Neural progenitor cell (in vitro differentiated cells): ENCODE data around the gene ACY1. TPM values are rescaled to one million over a fixed set of nuclear protein-coding genes. Genes with fewer than 3 reads are reported as not detected.

Experiments used
- DNase-seq: peaks from one replicate; pipeline ENCODE4 v3.0.0-alpha.2; 2016; ENCODE audit warnings: low spot score
- H2AFZ ChIP-seq: fragments of 200-600 bp; sonication (generic); replicated peaks from 2 replicates; pipeline ENCODE4 v1.6.1; 2016; ENCODE audit warnings: antibody characterized with exemption
- H3F3A ChIP-seq: fragments of 200-600 bp; sonication (generic); 2 replicates; pipeline ENCODE4 v1.6.1; 2016; ENCODE audit warnings: antibody characterized with exemption, low read depth
- H3K27ac ChIP-seq: fragments of 200-600 bp; sonication (generic); 2 replicates; pipeline ENCODE4 v1.5.1; 2016; ENCODE audit warnings: mild to moderate bottlenecking
- H3K27me3 ChIP-seq: fragments of 200-600 bp; sonication (generic); 2 replicates; pipeline ENCODE4 v1.6.1; 2016; ENCODE audit warnings: mild to moderate bottlenecking, moderate library complexity
- H3K36me3 ChIP-seq: fragments of 200-600 bp; sonication (generic); 2 replicates; pipeline ENCODE4 v1.5.1; 2016
- H3K4me1 ChIP-seq: fragments of 200-600 bp; sonication (generic); 2 replicates; pipeline ENCODE4 v1.6.1; 2016; ENCODE audit warnings: mixed run types
- H3K4me2 ChIP-seq: fragments of 200-600 bp; sonication (generic); 2 replicates; pipeline ENCODE4 v1.6.1; 2016
- H3K4me3 ChIP-seq: fragments of 200-600 bp; sonication (generic); 2 replicates; pipeline ENCODE4 v1.5.1; 2016
- H3K79me2 ChIP-seq: fragments of 200-600 bp; sonication (generic); 2 replicates; pipeline ENCODE4 v1.6.1; 2016; ENCODE audit warnings: low read depth
- H3K9ac ChIP-seq: fragments of 200-600 bp; sonication (generic); 2 replicates; pipeline ENCODE4 v1.6.1; 2016
- H3K9me3 ChIP-seq: fragments of 200-600 bp; sonication (generic); 2 replicates; pipeline ENCODE4 v1.5.1; 2016; ENCODE audit warnings: low read depth
- H4K20me1 ChIP-seq: fragments of 200-600 bp; sonication (generic); 2 replicates; pipeline ENCODE4 v1.6.1; 2016; ENCODE audit warnings: low read depth
- H3K27ac Mint-ChIP-seq: 3 replicates; pipeline ENCODE4 v1.8.0; 2021; ENCODE audit warnings: mixed read lengths
- H3K27me3 Mint-ChIP-seq: 2 replicates; pipeline ENCODE4 v1.8.0; 2022; ENCODE audit warnings: low read depth, mild to moderate bottlenecking, inconsistent platforms, moderate library complexity, mixed read lengths; ENCODE audit not compliant: insufficient read depth
- H3K36me3 Mint-ChIP-seq: 3 replicates; pipeline ENCODE4 v1.8.0; 2021; ENCODE audit warnings: mixed read lengths
- H3K4me1 Mint-ChIP-seq: 3 replicates; pipeline ENCODE4 v1.8.0; 2021; ENCODE audit warnings: mixed read lengths
- H3K4me3 Mint-ChIP-seq: 3 replicates; pipeline ENCODE4 v1.8.0; 2021; ENCODE audit warnings: mild to moderate bottlenecking, moderate library complexity, mixed read lengths
- H3K9me3 Mint-ChIP-seq: 3 replicates; pipeline ENCODE4 v1.8.0; 2020; ENCODE audit warnings: mixed read lengths
- EZH2 ChIP-seq: fragments of 200-600 bp; sonication (generic); IDR thresholded peaks from 2 replicates; pipeline ENCODE4 v1.6.1; 2017; ENCODE audit warnings: antibody characterized with exemption, mild to moderate bottlenecking, moderate library complexity
- EZH2phosphoT487 ChIP-seq: fragments of 200-600 bp; sonication (generic); IDR thresholded peaks from 2 replicates; pipeline ENCODE4 v1.6.1; 2017; ENCODE audit warnings: antibody characterized with exemption
- total RNA-seq: library from RNA; depleted of rRNA; stranded (reverse); fragments of >200 nt; gene quantifications from 2 replicates; pipeline ENCODE4 v1.2.3, GENCODE V29; 2015; ENCODE audit warnings: low replicate concordance
- TF ChIP-seq, protein P1 (sequence below): fragments of 200-600 bp; sonication (generic); IDR thresholded peaks from 2 replicates; pipeline ENCODE4 v1.5.1; 2017; ENCODE audit warnings: antibody characterized with exemption, mild to moderate bottlenecking

ACY1 gene
- total RNA-seq, 1 donor from 2014 or later, result 17.3 TPM

GRCh38 chr3:51984269-51984647 is 923 bp downstream of the ACY1 start:
- peaks cover 16% of the 10 kb centered on the region for H3K4me1 ChIP-seq
- no peak for TF ChIP-seq EZH2phosphoT487
- TF ChIP-seq, protein P1, sequence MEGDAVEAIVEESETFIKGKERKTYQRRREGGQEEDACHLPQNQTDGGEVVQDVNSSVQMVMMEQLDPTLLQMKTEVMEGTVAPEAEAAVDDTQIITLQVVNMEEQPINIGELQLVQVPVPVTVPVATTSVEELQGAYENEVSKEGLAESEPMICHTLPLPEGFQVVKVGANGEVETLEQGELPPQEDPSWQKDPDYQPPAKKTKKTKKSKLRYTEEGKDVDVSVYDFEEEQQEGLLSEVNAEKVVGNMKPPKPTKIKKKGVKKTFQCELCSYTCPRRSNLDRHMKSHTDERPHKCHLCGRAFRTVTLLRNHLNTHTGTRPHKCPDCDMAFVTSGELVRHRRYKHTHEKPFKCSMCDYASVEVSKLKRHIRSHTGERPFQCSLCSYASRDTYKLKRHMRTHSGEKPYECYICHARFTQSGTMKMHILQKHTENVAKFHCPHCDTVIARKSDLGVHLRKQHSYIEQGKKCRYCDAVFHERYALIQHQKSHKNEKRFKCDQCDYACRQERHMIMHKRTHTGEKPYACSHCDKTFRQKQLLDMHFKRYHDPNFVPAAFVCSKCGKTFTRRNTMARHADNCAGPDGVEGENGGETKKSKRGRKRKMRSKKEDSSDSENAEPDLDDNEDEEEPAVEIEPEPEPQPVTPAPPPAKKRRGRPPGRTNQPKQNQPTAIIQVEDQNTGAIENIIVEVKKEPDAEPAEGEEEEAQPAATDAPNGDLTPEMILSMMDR, result no peak
- TF ChIP-seq EZH2, result no peak
- H2AFZ ChIP-seq, result no peak overlapping the region
- H3K27me3 ChIP-seq, result no peaks in the 10 kb centered on the region
- no peaks in the 10 kb centered on the region for H3K9me3 Mint-ChIP-seq
- no peaks in the 10 kb centered on the region for H4K20me1 ChIP-seq
- no peak overlapping the region for H3K27ac ChIP-seq
- peaks cover 6% of the 10 kb centered on the region for H3K27me3 Mint-ChIP-seq
- H3K36me3 ChIP-seq, result no peaks in the 10 kb centered on the region
- H3K9ac ChIP-seq, result no peak overlapping the region
- peaks cover 10% of the 10 kb centered on the region for H3K79me2 ChIP-seq
- H3K4me1 Mint-ChIP-seq, result peaks cover 27% of the 10 kb centered on the region
- H3K4me3 ChIP-seq, result no peak overlapping the region
- H3K36me3 Mint-ChIP-seq, result peaks cover 3% of the 10 kb centered on the region
- no peak overlapping the region for H3K27ac Mint-ChIP-seq
- H3F3A ChIP-seq, result peaks cover 32% of the 10 kb centered on the region
- peak overlapping the region; percentile 77 for H3K4me2 ChIP-seq
- H3K4me3 Mint-ChIP-seq, result peak overlapping the region; percentile 86
- DNase-seq, result no peak
- H3K9me3 ChIP-seq, result no peaks in the 10 kb centered on the region

- Histone ChIP-seq H3F3A (peaks cover 39% of the 10 kb centered on the region), H2AFZ (no peak overlapping the region), H3K27me3 (no peaks in the 10 kb centered on the region), H3K4me2 (no peak overlapping the region), H3K27ac (no peak overlapping the region), H3K4me3 (no peak overlapping the region), H3K79me2 (peaks cover 10% of the 10 kb centered on the region), H3K36me3 (no peaks in the 10 kb centered on the region), H3K9ac (no peak overlapping the region), H3K4me1 (peaks cover 16% of the 10 kb centered on the region), H4K20me1 (no peaks in the 10 kb centered on the region), H3K9me3 (no peaks in the 10 kb centered on the region)
- TF ChIP-seq EZH2phosphoT487, result no peak
- TF ChIP-seq EZH2, result no peak
- TF ChIP-seq, protein P1, result no peak
- H3K36me3 Mint-ChIP-seq, result peaks cover 3% of the 10 kb centered on the region
- no peak overlapping the region for H3K27ac Mint-ChIP-seq
- H3K4me3 Mint-ChIP-seq, result no peak overlapping the region
- peaks cover 8% of the 10 kb centered on the region for H3K27me3 Mint-ChIP-seq
- peaks cover 27% of the 10 kb centered on the region for H3K4me1 Mint-ChIP-seq
- DNase-seq, result no peak
- no peaks in the 10 kb centered on the region for H3K9me3 Mint-ChIP-seq
These were observed 1.7 kb downstream of the ACY1 start for GRCh38 chr3:51985063-51985462.

DNA sequence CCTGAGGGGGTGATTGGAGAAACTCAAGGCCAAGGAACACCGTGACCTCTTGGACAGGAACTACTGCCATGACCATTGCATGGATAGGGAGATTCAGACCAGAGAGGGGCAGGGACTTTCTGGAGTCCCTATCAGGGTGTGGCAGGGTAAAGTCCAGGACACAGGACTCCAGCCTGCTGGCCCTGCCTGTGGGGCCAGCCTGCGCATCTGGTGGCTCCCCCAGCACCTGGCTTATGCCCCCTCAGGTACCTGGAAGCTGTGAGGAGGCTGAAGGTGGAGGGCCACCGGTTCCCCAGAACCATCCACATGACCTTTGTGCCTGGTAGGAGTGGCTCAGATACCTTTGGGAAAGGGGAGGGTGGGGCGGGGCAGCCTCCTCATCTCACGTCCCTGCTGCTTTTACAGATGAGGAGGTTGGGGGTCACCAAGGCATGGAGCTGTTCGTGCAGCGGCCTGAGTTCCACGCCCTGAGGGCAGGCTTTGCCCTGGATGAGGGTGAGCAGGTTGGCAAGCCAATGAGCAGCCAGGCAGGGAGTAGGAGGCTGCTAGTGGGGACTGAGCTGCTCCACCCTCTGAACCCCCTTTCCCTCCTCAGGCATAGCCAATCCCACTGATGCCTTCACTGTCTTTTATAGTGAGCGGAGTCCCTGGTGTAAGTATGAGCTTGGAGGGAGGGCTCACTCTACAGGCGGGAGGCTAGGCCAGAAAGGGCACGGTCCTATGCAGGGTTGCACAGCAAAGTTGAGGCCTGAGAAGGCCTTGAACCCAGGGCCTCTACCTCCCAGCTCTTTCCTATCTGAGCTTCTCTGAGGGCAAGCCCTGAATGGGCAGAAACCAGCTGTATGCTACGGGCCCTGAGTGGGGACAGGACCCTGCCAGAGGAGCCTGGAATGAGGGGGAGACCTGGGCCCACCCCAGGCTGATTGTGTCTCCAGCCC is 2.9 kb downstream of the ACY1 start:
- H3K27me3 Mint-ChIP-seq, result peaks cover 10% of the 10 kb centered on the region
- no peak overlapping the region for H3K27ac ChIP-seq
- no peak overlapping the region for H3K9ac ChIP-seq
- no peak overlapping the region for H3K4me3 ChIP-seq
- H3K36me3 Mint-ChIP-seq, result peaks cover 4% of the 10 kb centered on the region
- H3K4me1 Mint-ChIP-seq, result peaks cover 29% of the 10 kb centered on the region
- H3K9me3 ChIP-seq, result no peaks in the 10 kb centered on the region
- TF ChIP-seq EZH2phosphoT487 (no peak), EZH2 (no peak)
- TF ChIP-seq, protein P1, result no peak
- H2AFZ ChIP-seq, result no peak overlapping the region
- no peaks in the 10 kb centered on the region for H3K27me3 ChIP-seq
- peaks cover 43% of the 10 kb centered on the region for H3F3A ChIP-seq
- H3K36me3 ChIP-seq, result no peaks in the 10 kb centered on the region
- H3K9me3 Mint-ChIP-seq, result no peaks in the 10 kb centered on the region
- no peak overlapping the region for H3K4me3 Mint-ChIP-seq
- no peak for DNase-seq
- no peaks in the 10 kb centered on the region for H4K20me1 ChIP-seq
- H3K4me2 ChIP-seq, result no peak overlapping the region
- peaks cover 10% of the 10 kb centered on the region for H3K79me2 ChIP-seq
- H3K4me1 ChIP-seq, result peaks cover 16% of the 10 kb centered on the region
- H3K27ac Mint-ChIP-seq, result no peak overlapping the region
